AG04449 (cell line): ENCODE data around the gene TRIM6.

Experiments
- CTCF ChIA-PET: fragments of 350-600 bp; formaldehyde crosslinking; extraction: SDS; loops from one replicate; lab custom pipeline; 2021; ENCODE audit warnings: antibody characterized with exemption; lab: Yijun Ruan, JAX
- POLR2A ChIA-PET: fragments of 400-600, 350-600 bp; formaldehyde crosslinking; extraction: SDS; loops from one replicate; lab custom pipeline; 2020; ENCODE audit warnings: antibody characterized with exemption, inconsistent platforms; lab: Yijun Ruan, JAX
- DNase-seq: peaks from one replicate; pipeline ENCODE4 v3.0.0-alpha.2; 2010; ENCODE audit warnings: low read depth, low spot score
- H3K4me3 ChIP-seq: 2 replicates; pipeline ENCODE4 v1.5.1; 2011; ENCODE audit warnings: low read depth, mild to moderate bottlenecking, control low read depth, low read length
- TF ChIP-seq, protein P1 (sequence below): IDR thresholded peaks from one replicate; pipeline ENCODE4 v1.5.1; 2011; ENCODE audit warnings: mild to moderate bottlenecking, moderate library complexity, low read length, control low read depth, inconsistent platforms; ENCODE audit not compliant: insufficient read depth; ENCODE audit errors: missing control alignments

Gene TRIM6

DNA sequence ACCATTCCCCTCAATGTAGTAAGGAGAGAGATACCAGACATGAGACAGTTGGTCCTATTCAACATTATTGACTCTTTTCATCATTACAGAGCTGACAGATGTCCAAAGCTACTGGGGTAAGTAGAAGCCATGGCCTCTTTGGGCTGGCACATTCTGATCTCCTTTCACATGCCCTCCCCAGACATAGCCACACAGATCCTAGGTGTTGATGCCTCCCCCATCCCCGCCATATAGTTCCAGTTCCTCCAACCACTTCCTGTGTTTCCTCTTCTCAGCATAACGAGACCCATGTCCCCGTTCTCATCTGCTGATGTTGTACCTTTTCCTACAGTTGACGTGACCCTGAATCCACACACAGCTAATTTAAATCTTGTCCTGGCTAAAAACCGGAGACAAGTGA, 14.0 kb downstream of the TRIM6 start:
- TF ChIP-seq, protein P1, sequence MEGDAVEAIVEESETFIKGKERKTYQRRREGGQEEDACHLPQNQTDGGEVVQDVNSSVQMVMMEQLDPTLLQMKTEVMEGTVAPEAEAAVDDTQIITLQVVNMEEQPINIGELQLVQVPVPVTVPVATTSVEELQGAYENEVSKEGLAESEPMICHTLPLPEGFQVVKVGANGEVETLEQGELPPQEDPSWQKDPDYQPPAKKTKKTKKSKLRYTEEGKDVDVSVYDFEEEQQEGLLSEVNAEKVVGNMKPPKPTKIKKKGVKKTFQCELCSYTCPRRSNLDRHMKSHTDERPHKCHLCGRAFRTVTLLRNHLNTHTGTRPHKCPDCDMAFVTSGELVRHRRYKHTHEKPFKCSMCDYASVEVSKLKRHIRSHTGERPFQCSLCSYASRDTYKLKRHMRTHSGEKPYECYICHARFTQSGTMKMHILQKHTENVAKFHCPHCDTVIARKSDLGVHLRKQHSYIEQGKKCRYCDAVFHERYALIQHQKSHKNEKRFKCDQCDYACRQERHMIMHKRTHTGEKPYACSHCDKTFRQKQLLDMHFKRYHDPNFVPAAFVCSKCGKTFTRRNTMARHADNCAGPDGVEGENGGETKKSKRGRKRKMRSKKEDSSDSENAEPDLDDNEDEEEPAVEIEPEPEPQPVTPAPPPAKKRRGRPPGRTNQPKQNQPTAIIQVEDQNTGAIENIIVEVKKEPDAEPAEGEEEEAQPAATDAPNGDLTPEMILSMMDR: no peak
- DNase-seq: no peak
- H3K4me3 ChIP-seq: no peak overlapping the region
- ChIA-PET CTCF (interaction anchor here (1.1 to 1.2 kb wide), 2 partner anchors 15 to 74 kb away, joined by 3 read pairs; no protein-coding TSS in a partner anchor), POLR2A (no interaction called here)

- no peak overlapping the region for H3K4me3 ChIP-seq
- DNase-seq: no peak
- TF ChIP-seq, protein P1: no peak
- ChIA-PET POLR2A (no interaction called here), CTCF (interaction anchor here (3.6 kb wide), 1 partner anchor 11 kb away, joined by 23 read pairs; no protein-coding TSS in a partner anchor)
These were observed 15.2 kb downstream of the TRIM6 start for GRCh38 chr11:5611627-5612026.

GRCh38 chr11:5618807-5619206, 22.4 kb downstream of the TRIM6 start:
- H3K4me3 ChIP-seq: no peak overlapping the region
- DNase-seq: peak; percentile 72
- TF ChIP-seq, protein P1: no peak
- ChIA-PET CTCF (interaction anchor here (0.9 to 5.8 kb wide), 3 partner anchors 12 to 20 kb away, joined by 3 to 29 read pairs (median 3); no protein-coding TSS in a partner anchor), POLR2A (interaction anchor here (2.8 kb wide), 1 partner anchor 66 kb away, joined by 9 read pairs; the partner anchor contains the start of gene TRIM5)

DNA sequence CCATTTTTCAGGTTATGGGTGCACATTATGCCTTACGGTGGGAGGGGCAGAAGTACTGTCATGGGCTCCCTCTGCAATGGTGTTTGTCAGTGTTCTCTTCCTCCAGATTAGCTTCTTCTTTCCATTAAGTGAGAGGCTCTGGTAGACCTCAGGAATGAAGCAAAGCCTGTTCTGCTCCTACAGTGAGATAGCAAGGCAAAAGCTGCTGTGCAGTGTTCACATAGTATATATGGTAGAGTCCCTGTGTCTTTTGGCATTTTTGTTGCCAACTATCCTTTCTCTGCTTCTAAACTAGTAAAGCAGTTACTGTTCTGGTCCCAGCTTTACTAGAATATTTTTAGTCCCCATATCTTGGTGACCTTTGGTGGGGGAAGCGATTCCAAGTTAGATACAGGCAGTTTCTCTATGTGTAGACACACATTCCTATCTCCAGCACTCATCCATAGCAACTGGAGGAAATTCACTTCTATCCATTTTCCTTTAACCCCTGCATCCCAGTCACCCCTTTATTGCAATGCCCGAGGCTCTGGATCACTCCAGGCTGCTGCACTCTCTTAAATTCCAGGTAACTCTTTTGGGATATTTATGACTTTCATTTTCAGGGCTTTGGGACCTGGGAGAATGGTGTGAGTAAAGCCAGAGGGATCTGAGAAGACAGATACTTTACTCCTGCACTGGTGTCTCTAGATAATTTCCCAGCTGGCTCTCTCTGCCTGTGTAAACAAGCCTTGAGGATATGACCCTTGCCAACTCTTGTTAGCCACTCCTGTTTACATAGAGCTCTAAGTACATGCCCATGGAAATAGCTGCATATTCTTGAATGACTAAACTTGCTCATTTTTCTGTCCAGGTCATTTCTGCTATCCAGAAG, 24.4 kb downstream of the TRIM6 start:
- ChIA-PET CTCF (interaction anchor here (1.0 to 5.8 kb wide), 5 partner anchors 9 to 64 kb away, joined by 3 to 29 read pairs (median 4); partner anchors contain the start of gene TRIM5), POLR2A (interaction anchor here (0.6 to 2.8 kb wide), 4 partner anchors 15 to 614 kb away, joined by 3 to 9 read pairs (median 6); partner anchors contain the start of genes FHIP1B and TRIM5)
- TF ChIP-seq, protein P1: no peak
- H3K4me3 ChIP-seq: no peak overlapping the region; the same call in 1 of the 2 replicates
- DNase-seq: peak; percentile 92

- ChIA-PET POLR2A (interaction anchor here (0.6 to 1.7 kb wide), 3 partner anchors 16 to 613 kb away, joined by 3 to 8 read pairs (median 3); partner anchors contain the start of gene FHIP1B), CTCF (interaction anchor here (0.7 to 5.8 kb wide), 5 partner anchors 9 to 63 kb away, joined by 3 to 29 read pairs (median 4); no protein-coding TSS in a partner anchor)
- peak overlapping the region; percentile 4; the same call in 1 of the 2 replicates for H3K4me3 ChIP-seq
- no peak for DNase-seq
- TF ChIP-seq, protein P1: no peak
These were observed 25.1 kb downstream of the TRIM6 start for GRCh38 chr11:5621580-5621979.
